PFSK-1 (cell line): ENCODE results near the gene MORN5.

Experiments
- POLR2AphosphoS5 ChIP-seq: IDR thresholded peaks from 2 replicates; pipeline ENCODE4 v1.6.1; 2012; ENCODE audit warnings: low read depth, mild to moderate bottlenecking, control low read depth, low read length, moderate library complexity
- REST ChIP-seq, 2 experiments: IDR thresholded peaks; 2 replicates each; pipeline versions ENCODE4 v1.6.1 to v1.8.0; 2011 to 2012; ENCODE audit warnings: low read depth in 2 of 2, low read length in 2 of 2, control low read depth in 1 of 2, inconsistent platforms in 1 of 2, mild to moderate bottlenecking in 1 of 2, moderate library complexity in 1 of 2; ENCODE audit not compliant: insufficient read depth in 1 of 2
- SIN3A ChIP-seq: IDR thresholded peaks from 2 replicates; pipeline ENCODE4 v1.6.1; 2012; ENCODE audit warnings: mild to moderate bottlenecking, low read length, moderate library complexity, borderline replicate concordance; ENCODE audit not compliant: insufficient read depth
- TAF1 ChIP-seq: IDR thresholded peaks from 2 replicates; pipeline ENCODE4 v1.6.1; 2012; ENCODE audit warnings: low read length, control low read depth, borderline replicate concordance; ENCODE audit not compliant: insufficient read depth

GRCh38 chr9:122159026-122159924, at the start of gene MORN5, which contains the start of gene NDUFA8:
- TF ChIP-seq POLR2AphosphoS5: peak; percentile 88
- no peak for TF ChIP-seq TAF1
- no peak for TF ChIP-seq REST (IDR thresholded peaks at IDR 0.05; ENCODE audit: insufficient read depth in 1 of 2, low read depth in 2 of 2, low read length in 2 of 2)
- TF ChIP-seq SIN3A: 0 out of 2 replicates have a peak, but pooled peaks have one; percentile 8
